Urinary bladder (tissue), 4 donors: ENCODE results near the gene MARVELD1. TPM values are rescaled to one million over a fixed set of nuclear protein-coding genes. Genes with fewer than 3 reads are reported as not detected.

ENCODE experiments used
- DNase-seq: peaks from one replicate; pipeline ENCODE4 v3.0.0-alpha.2; 2015; ENCODE audit errors: extremely low spot score
- H3K27ac ChIP-seq: one replicate; pipeline ENCODE4 v1.5.1; 2013; ENCODE audit warnings: low read depth, mild to moderate bottlenecking, moderate library complexity
- H3K36me3 ChIP-seq: one replicate; pipeline ENCODE4 v1.6.1; 2013; ENCODE audit warnings: mild to moderate bottlenecking, moderate library complexity; ENCODE audit not compliant: insufficient read depth
- H3K4me1 ChIP-seq: one replicate; pipeline ENCODE4 v1.6.1; 2013; ENCODE audit warnings: mild to moderate bottlenecking, moderate library complexity; ENCODE audit not compliant: insufficient read depth
- H3K4me3 ChIP-seq: one replicate; pipeline ENCODE4 v1.5.1; 2013; ENCODE audit warnings: low read depth, low read length
- WGBS: extraction: QIAGEN DNeasy Blood & Tissue Kit; methylation state at CpG from one replicate; pipeline ENCODE4 v1.1.7; 2013; 5-methylcytosine and 5-hydroxymethylcytosine counted together
- polyA plus RNA-seq: library from polyadenylated mRNA; stranded (reverse); fragments of 200-250 nt; gene quantifications from one replicate; pipeline ENCODE4 v1.2.3, GENCODE V29; 2013
- total RNA-seq: library from RNA; depleted of rRNA; stranded (reverse); fragments of >200 nt; gene quantifications from one replicate; pipeline ENCODE4 v1.2.3, GENCODE V29; 2014
- donor health status: healthy with polysubstance abuse.
- donor health status: healthy.

The MARVELD1 gene
- total and polyA plus RNA-seq, 2 donors: 34.0 to 66.6 TPM

DNA sequence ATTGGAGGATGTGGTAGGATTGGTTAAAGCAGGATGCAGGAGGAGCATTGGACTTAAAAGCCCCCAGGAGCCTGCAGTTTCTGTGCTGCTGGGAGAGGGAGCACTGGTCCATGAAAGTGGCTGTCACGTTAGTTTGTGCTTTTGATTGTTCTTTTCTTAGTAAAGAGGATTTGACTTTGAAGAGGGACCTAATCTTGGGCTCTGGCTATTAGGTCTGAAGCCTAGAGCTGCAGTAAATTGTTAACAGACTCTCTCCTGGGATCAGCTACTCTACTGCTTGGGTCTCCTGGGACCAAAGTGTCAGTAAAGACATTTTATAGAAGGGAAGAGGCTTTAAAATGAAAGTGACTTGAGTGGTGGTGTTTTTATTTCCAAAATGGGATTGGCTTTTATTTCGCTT, 27.1 kb downstream of the MARVELD1 start:
- WGBS: 90% methylated on average over 2 of the region's 2 CpGs
- H3K4me3 ChIP-seq: no peak overlapping the region
- H3K36me3 ChIP-seq: no peaks in the 10 kb centered on the region
- no peak overlapping the region for H3K27ac ChIP-seq
- DNase-seq: no peak
- no peaks in the 10 kb centered on the region for H3K4me1 ChIP-seq

DNA sequence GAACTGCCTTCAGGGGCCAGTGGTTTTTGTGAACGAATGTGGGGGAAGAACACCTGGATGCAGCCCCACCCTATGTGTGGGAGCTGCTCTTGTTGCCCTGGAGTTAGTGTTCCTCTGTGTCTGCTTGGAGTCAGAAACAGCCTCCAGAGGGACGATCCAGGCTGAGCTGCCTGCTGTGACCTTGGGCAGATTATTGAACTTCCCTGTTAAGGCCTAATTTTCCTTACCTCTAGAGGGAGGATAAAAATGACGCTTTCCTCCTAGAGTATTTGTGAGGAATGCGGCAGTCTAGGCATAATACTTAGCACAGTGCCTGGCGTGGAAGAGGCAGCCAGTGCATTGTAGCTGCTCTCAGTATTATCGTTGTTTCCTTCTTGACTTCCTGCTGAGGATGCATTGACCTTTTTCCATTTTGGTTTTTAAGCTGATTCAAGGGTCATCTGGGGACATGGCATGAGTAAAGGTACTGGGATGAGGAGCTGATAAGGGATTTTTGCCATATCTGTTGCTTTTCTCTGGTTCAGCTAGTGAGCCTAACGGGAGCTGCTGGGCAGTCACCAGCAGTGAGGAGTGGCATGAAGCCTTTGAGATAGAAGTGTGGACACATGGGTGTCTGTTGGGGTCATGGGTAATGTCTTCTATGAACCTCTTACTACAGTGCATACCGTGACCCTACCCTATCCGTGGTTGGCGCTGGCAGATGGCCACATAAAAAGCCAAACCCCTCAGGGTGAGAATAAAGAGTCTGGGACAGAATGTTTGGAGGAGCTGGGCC, 29.8 kb downstream of the MARVELD1 start:
- no peak overlapping the region for H3K4me3 ChIP-seq
- DNase-seq: no peak
- H3K4me1 ChIP-seq: no peaks in the 10 kb centered on the region
- peaks cover 4% of the 10 kb centered on the region for H3K36me3 ChIP-seq
- WGBS: 87% methylated on average over 10 of the region's 10 CpGs
- no peak overlapping the region for H3K27ac ChIP-seq

DNA sequence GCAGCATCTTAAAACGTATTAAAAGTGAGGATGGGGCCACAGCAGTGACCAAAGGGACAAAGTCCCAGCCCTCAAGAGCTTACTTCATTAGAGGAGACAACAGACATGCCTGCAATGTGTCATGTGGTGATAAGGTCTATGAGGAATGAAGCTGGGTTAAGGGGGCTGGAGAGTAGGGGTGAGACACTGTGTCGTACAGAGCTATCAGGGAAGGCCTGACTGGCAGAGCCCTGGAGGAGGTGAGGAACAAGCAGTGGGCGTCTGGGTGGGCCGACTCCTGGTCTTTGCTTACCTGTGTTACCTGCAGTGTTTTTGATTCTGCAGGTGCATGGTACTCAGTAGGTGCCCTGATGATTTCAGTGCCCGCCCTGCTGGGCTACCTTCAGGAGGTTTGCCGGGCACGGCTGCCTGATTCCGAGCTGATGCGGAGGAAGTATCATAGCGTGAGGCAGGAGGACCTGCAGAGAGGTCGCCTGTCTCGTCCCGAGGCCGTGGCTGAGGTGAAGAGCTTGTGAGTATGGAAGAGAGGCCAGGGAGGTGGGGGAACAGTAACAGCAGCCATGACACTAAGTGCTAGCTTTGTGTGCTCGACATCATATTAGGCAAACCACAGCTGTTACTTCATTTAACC, 31.0 kb downstream of the MARVELD1 start:
- H3K4me1 ChIP-seq: no peaks in the 10 kb centered on the region
- no peak for DNase-seq
- no peak overlapping the region for H3K4me3 ChIP-seq
- no peak overlapping the region for H3K27ac ChIP-seq
- 94% methylated on average over 15 of the region's 15 CpGs for WGBS
- peaks cover 4% of the 10 kb centered on the region for H3K36me3 ChIP-seq

DNA sequence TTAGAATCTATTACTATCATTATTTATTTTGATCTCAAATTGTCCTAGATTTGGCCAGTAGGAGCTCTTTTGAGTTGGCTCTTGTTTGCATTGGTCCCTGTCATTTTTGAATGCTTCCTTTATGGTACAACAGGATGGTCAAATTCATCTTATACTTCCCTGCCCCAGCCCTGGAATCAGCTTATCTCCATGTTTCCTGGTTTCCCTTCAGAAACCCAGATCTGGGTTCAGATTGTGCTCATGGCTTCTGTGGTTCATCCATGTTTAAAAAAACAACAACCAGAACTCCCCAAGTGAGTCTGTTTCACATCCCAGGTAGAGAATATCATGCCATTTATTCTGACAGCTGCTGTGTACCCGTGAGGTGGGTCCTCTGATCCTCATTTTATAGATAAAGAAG, 34.0 kb downstream of the MARVELD1 start:
- no peaks in the 10 kb centered on the region for H3K4me1 ChIP-seq
- H3K27ac ChIP-seq: no peak overlapping the region
- no peak overlapping the region for H3K4me3 ChIP-seq
- DNase-seq: no peak
- H3K36me3 ChIP-seq: peaks cover 8% of the 10 kb centered on the region
- WGBS: 74% methylated on average over 1 of the region's 1 CpG

DNA sequence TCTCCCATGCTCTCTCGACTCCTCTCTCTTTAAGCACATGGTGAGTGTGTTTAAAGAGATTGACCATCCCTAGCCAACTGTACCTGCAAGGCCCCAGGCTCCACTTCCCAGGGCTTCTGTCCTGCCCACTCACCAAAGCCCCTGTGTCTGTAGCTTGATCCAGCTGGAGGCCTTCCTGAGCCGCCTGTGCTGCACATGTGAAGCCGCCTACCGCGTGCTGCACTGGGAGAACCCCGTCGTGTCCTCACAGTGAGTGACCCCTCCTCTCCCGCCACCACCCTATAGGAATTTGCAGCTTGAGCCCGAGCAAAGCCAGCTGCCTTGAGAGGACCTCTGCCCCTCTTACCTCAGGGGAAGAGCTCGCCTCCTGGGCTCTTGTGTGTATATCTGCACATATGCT, 34.6 kb downstream of the MARVELD1 start:
- Histone ChIP-seq H3K4me1 (no peaks in the 10 kb centered on the region), H3K27ac (no peak overlapping the region), H3K36me3 (peaks cover 8% of the 10 kb centered on the region), H3K4me3 (no peak overlapping the region)
- no peak for DNase-seq
- WGBS: 78% methylated on average over 10 of the region's 10 CpGs

DNA sequence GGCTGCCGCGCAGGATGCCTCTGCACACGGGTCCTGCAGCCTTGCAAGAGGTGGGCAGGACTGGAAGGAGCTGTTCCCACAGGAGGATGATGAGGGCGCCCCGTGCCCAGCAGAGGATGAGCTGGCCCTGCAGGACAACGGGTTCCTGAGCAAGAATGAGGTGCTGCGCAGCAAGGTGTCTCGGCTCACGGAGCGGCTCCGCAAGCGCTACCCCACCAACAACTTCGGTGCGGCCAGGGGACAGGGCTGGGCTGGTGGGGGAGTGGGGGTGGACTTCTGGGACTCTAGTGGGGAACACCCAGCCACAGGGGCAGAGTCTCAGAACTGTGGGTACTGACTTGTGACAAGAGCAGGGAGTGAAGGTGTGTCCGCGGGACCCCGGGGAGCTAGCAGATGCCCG, 39.4 kb downstream of the MARVELD1 start:
- Histone ChIP-seq H3K36me3 (peaks cover 8% of the 10 kb centered on the region), H3K27ac (no peak overlapping the region), H3K4me3 (no peak overlapping the region), H3K4me1 (no peaks in the 10 kb centered on the region)
- DNase-seq: no peak
- WGBS: 92% methylated on average over 18 of the region's 18 CpGs

DNA sequence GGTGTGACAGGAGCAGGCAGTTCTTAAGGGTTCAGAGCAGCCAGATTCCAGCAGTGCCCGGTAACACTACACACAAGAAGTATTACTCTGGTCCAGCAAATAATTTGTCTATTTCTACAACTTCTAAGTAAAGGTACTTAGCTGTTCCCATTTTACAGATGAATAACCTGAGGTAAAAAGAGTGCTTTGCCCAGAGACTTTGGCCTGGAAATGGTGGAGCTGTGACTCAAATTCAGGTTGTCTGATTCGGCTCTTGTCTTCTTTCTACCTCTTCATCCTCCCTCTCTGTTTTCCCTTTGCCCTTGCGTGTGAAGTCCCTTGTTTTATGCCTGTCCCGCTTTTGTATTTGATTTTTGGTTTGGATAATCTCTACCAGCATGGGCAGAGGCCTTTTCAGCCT, 41.2 kb downstream of the MARVELD1 start:
- H3K27ac ChIP-seq: no peak overlapping the region
- DNase-seq: no peak
- peaks cover 4% of the 10 kb centered on the region for H3K36me3 ChIP-seq
- WGBS: 50% methylated on average over 4 of the region's 4 CpGs
- no peak overlapping the region for H3K4me3 ChIP-seq
- no peaks in the 10 kb centered on the region for H3K4me1 ChIP-seq

DNA sequence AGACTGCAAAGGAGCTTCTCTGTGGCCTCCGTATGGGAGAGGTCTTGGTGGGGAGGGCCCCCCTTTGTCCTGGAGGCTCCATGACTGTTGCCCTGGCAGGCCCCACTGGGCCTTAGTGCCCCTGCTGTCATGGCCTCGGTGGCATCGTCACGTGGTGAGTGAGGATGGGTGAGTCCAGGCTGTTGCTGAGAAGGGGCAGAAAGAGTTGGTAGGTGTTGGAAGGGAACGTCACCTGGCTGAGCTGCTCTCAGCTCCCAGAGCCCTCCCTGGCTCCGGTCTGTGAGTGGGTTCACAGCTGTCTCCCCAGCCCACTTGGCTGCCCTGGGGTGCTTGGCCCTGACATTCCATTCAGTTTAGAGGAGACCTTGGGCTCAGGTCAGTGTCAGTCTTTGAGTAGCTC, 42.2 kb downstream of the MARVELD1 start:
- 94% methylated on average over 6 of the region's 6 CpGs for WGBS
- Histone ChIP-seq H3K4me1 (no peaks in the 10 kb centered on the region), H3K27ac (no peak overlapping the region), H3K36me3 (peaks cover 2% of the 10 kb centered on the region), H3K4me3 (no peak overlapping the region)
- DNase-seq: no peak

DNA sequence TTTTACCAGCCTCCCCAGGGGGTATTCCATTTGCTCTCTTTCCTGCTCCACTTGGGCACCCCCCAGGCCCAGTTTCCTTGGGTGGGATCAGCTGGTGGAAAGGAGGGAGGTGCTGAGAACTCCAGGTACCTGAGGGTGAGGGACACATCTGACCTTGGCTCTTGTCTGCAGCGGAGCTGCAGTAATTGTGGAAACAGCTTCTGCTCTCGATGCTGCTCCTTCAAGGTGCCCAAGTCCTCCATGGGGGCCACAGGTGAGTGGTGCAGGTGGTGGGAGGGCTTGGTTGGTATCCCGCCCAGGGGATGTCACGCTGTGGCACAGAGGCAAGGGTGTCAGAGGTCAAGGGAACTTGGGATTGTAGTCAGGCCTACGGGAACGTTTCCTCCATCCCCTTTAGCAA, 43.9 kb downstream of the MARVELD1 start:
- H3K4me3 ChIP-seq: no peak overlapping the region
- peaks cover 2% of the 10 kb centered on the region for H3K36me3 ChIP-seq
- H3K27ac ChIP-seq: no peak overlapping the region
- DNase-seq: no peak
- H3K4me1 ChIP-seq: no peaks in the 10 kb centered on the region
- 89% methylated on average over 6 of the region's 6 CpGs for WGBS

DNA sequence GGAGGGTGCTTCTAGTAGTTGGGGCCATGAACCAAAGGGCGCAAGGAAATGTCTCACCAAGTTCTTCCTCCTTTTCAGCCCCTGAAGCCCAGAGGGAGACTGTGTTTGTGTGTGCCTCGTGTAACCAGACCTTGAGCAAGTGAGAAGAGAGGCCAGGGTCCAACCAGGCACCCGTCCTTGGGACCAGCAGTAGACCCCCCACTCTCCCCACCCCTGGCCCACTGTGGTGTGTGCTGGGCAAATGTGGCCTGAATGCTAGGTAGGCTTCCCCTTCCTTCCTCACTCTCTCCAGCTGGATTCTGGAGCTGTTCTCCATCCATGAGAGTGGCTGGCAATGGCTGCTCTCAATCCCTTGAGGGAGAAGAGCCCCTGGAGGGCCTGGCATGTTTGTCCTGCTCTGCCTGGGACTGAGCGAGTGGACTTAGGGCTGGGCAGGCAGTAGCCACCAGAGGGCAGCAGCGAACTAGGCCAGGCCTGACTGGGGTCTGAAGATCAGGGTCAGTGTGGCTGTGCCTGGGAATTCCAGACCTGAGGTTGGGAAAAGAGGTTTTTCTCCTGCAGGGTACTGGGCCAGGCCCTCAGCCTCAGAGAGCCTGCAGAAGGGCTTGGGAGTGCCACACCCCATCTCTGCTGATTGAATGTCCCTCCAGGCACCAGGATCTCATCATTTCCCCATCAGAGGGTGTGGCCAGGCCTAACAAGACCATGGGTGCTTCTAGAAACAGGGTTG, 45.8 kb downstream of the MARVELD1 start:
- 52% methylated on average over 5 of the region's 5 CpGs for WGBS
- DNase-seq: no peak
- H3K36me3 ChIP-seq: peaks cover 2% of the 10 kb centered on the region
- no peak overlapping the region for H3K27ac ChIP-seq
- no peak overlapping the region for H3K4me3 ChIP-seq
- H3K4me1 ChIP-seq: no peaks in the 10 kb centered on the region

DNA sequence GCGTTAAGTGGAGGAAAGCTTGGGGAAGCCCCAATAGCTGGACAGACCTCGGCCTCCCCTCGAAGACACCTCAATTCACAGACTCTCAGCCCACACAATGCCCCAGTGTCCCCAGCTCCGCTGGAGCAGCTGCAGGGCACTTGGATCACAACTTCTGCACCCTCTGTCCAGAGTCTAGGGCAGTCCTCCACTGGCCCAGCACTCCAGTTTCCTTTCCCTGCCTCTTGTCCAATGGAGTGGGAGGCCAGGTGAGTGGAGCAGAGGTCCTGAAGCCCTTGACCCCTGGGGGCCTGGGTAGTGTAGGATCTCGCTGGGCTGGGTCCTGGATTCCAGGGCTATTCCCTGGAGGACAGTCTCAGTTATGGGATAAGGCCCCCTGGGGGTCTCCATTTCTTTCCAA, 46.4 kb downstream of the MARVELD1 start:
- Histone ChIP-seq H3K36me3 (no peaks in the 10 kb centered on the region), H3K4me3 (no peak overlapping the region), H3K27ac (no peak overlapping the region), H3K4me1 (no peaks in the 10 kb centered on the region)
- 74% methylated on average over 5 of the region's 5 CpGs for WGBS
- no peak for DNase-seq

DNA sequence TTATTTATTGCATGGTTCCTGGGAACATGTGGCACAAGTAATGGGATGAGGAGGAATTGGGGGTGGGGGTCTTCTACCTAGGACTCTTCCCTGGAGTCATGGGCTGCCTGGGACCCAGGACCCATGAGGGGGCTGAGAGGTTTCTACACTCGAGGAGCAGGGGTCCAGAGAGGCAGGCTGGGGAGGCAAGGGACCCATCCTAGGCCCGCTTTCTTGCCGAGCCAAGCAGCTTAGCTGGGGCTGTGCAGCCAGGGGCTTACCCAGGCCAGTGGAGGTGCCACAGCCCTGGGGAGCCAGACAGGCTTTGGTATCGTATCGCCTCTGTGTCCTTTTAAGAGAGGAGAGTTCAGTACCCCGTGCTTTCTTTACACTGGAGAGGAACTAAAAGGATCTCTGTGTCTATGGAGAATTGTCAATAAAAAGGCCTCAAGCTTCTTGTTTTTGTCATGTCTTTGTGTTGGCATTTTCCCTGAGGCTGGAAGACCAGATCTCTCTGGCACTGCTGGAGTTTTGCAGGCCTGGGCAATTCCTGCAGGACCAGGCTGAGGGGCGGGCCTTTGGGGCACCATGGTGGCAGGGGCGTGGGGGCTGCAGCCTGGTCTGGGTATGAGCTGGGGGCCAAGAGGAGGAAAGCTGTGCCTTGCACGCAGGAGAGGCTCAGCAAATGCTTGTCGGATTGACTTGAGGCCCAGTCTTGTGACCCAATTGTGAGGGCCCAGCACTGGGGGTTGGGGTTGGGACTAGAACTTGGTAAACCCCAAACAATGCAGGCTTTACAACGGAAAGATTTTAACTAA, 47.1 kb downstream of the MARVELD1 start:
- Histone ChIP-seq H3K27ac (no peak overlapping the region), H3K36me3 (no peaks in the 10 kb centered on the region)
- no peak for DNase-seq

DNA sequence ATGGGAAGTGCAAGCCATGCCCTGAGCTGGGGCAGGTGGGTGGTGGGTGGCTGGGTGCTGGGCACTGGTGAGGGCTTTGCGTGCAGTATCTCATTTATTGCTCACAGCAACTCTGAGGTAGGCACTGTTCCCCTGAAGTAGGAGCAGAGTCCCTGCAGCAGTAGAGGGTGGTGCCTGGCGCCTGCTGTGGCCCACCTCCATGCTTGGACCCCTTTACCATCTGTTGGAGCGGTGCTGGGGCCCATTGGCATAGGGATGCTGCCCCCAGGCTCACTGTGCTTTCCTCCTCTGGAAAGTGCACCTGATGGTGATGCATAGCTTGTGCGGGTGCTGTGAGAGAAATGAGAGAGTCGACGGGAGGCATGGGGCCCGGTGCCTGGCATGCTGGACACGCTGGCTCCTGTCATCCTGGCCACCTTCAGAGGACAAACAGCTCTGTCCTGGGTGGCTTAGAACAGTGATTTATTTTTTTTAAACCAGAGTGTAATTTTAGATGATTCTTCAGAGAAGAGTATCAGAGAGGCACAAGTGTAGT, 47.9 kb downstream of the MARVELD1 start:
- Histone ChIP-seq H3K4me1 (no peaks in the 10 kb centered on the region), H3K27ac (no peak overlapping the region), H3K4me3 (no peak overlapping the region), H3K36me3 (no peaks in the 10 kb centered on the region)
- 95% methylated on average over 8 of the region's 8 CpGs for WGBS
- DNase-seq: no peak

More for the DNA sequence above, 47.1 kb downstream of the MARVELD1 start:
- 86% methylated on average over 11 of the region's 11 CpGs for WGBS
- Histone ChIP-seq H3K4me1 (no peaks in the 10 kb centered on the region), H3K4me3 (no peak overlapping the region)
